HFF-Myc (cell line): Measurements from ENCODE around the gene TRAF3.

ENCODE experiments used
- DNase-seq: peaks from one replicate; pipeline ENCODE4 v3.0.0-alpha.2; 2011; ENCODE audit warnings: low read depth; ENCODE audit errors: extremely low read depth
- H3K4me3 ChIP-seq: replicated peaks from 2 replicates; pipeline ENCODE4 v1.5.1; 2011; ENCODE audit warnings: low read depth, mild to moderate bottlenecking, control low read depth, low read length
- TF ChIP-seq, protein P1 (sequence below): IDR thresholded peaks from 2 replicates; pipeline ENCODE4 v1.5.1; 2012; ENCODE audit warnings: mild to moderate bottlenecking, low read depth, low read length, control low read depth; ENCODE audit errors: missing control alignments

The TRAF3 gene

DNA sequence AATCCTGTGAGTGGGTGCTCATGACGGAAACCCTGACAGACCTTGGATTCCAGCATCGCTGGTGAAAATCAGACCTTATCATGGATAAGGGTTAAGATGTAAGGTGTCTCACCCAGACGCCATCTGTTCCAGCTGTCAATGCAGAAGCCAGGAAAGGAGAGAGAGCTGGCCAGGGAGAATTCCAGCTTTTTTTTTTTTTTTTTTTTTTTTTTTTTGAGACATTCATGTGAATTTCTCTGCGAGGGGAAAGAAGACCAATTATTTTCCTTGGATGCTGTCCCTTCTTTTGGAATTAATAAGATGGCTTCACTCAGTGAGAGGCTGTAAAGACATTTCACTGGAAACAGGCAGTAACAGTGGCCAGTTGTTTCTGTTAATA is 1.8 kb downstream of the TRAF3 start:
- peak overlapping the region; percentile 76 for H3K4me3 ChIP-seq
- DNase-seq = no peak
- TF ChIP-seq, protein P1, sequence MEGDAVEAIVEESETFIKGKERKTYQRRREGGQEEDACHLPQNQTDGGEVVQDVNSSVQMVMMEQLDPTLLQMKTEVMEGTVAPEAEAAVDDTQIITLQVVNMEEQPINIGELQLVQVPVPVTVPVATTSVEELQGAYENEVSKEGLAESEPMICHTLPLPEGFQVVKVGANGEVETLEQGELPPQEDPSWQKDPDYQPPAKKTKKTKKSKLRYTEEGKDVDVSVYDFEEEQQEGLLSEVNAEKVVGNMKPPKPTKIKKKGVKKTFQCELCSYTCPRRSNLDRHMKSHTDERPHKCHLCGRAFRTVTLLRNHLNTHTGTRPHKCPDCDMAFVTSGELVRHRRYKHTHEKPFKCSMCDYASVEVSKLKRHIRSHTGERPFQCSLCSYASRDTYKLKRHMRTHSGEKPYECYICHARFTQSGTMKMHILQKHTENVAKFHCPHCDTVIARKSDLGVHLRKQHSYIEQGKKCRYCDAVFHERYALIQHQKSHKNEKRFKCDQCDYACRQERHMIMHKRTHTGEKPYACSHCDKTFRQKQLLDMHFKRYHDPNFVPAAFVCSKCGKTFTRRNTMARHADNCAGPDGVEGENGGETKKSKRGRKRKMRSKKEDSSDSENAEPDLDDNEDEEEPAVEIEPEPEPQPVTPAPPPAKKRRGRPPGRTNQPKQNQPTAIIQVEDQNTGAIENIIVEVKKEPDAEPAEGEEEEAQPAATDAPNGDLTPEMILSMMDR = no peak

DNA sequence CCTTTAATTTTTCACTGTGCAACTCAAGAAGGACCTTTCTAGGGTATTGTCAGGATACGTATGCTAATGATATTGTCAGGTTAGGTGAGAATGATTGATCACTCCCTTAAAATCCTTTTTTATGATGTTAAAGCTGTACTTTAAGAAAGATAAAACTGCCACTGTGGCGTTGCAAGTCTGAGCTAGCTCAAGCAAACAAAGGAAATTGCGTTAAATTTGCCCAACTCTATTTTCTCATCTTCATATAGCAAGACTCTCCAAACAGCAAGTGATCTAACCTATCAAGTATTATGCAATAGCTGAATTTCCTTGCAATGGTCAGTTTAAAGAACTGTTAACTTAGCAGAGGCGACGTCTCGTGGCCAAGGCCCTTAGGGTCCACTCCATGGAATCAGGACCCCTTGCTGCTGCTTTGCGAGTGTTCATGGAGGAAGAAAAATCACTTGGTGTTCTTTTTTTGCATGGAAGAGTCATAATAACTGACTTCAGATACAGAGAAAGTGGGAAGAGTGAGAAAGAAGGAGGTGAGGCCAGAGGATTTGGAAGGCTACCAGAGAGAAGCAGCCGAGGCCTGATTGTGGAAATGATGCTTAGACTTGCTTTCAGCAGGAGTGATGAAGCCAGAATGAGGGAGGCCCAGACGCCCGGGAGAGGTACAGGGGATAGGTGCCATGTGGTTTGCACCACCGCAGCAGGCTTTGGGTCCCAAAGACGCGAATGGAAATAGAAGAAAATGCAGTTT is 2.5 kb downstream of the TRAF3 start:
- TF ChIP-seq, protein P1 = no peak
- DNase-seq = no peak

DNA sequence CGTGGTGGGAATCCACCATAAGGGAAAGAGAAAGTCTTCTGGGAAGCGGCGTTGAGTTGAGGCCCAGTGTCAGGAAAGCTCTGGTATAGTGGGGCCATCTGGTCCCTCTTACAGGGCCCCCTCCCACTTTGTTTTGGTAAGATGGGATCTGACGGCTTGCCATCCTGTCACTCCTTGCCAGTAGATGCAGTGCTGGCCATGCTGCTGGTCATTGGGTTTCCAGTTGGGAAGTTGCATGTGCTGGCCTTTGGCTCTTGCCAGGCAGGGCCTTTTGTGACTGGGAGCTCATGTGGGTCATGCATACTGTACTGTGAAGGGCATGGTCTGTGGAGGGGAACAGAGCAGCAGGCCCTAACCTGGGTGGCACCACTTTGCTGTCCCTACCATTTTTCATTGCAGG is 3.8 kb downstream of the TRAF3 start:
- no peak overlapping the region for H3K4me3 ChIP-seq
- DNase-seq = no peak
- TF ChIP-seq, protein P1 = no peak

More for the DNA sequence above, 2.5 kb downstream of the TRAF3 start:
- H3K4me3 ChIP-seq = peak overlapping the region; percentile 76

DNA sequence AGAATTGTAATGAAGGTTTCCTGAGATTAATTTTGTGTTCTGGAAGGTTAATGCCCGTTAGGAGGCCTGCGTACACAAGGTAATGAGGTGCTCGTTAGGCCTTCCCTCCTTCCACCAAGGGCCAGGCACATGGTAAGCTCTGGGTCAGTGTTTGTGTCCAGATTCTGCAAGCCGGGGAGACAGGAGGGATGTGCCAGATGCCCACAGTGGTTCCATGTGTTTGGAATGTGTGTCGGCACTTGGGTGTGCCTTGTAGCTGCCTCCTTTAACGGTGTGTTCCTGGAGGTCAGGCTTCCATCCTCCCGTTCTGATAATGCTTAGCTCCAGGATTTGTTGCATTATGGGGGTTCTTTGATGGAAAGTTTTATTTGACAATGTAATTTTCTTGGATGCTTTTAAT is 5.7 kb downstream of the TRAF3 start:
- DNase-seq = no peak
- H3K4me3 ChIP-seq = no peak overlapping the region
- TF ChIP-seq, protein P1 = no peak

DNA sequence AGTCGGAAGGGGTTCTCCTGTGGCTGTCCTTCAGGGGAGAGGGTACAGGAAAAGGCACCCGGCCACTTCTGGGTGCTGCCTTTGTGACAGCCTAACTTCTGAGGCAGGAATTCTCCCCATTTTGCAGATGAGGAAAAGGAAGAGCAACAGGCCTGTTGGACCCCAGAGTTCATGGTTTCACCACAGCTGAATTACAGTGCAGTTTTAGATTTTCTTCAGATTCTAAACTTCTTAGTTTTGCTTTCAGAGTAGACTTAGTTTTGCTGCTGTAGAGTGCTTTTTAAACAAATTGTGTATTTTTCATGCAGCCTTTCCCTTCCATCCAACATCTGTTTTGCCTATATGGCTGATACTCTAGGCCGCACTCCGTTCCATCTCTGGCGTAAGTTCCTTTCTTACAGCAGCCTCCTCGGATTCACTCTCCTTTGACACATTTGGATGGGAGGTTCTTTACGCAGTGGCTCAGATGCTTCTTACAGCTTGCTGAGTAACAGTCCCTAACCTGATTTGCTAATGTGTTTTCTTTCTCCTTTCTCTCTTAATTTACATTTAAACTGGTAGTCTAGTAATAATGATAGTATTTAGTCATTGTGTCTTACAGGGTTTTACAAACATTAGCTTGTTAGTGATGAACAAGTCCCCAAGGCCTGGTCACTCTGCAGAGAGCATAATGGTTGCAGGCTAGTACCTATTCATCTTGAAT is 7.8 kb downstream of the TRAF3 start:
- TF ChIP-seq, protein P1 = no peak
- DNase-seq = no peak
- no peak overlapping the region for H3K4me3 ChIP-seq

DNA sequence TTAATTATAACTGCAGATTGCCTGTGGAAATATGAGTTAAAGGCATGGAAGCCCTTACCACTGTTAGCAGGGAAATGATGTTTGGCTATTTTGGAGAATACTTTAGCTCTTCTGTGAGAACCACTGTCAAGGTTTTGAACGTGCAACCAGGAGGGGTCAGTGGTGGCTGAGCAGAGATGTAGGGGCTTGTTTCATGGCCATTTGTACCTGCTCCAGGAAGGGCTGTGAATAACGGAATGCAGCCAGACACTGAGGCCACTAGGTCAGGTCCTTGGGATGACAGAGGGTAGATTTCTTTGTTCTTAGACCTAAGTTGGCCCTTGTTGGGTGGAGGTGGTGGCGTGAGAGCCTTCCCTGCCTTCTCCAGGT is 8.3 kb downstream of the TRAF3 start:
- H3K4me3 ChIP-seq = no peak overlapping the region
- no peak for DNase-seq
- TF ChIP-seq, protein P1 = no peak
